ENCODE measurements around the gene PRDM1. TPM values are rescaled to one million over a fixed set of nuclear protein-coding genes. Genes with fewer than 3 reads are reported as not detected.

Gene PRDM1
- total and polyA plus RNA-seq, 2 donors (not counting 1 experiment from before 2014, with no cell fraction given) = 2.8 to 5.4 TPM

DNA sequence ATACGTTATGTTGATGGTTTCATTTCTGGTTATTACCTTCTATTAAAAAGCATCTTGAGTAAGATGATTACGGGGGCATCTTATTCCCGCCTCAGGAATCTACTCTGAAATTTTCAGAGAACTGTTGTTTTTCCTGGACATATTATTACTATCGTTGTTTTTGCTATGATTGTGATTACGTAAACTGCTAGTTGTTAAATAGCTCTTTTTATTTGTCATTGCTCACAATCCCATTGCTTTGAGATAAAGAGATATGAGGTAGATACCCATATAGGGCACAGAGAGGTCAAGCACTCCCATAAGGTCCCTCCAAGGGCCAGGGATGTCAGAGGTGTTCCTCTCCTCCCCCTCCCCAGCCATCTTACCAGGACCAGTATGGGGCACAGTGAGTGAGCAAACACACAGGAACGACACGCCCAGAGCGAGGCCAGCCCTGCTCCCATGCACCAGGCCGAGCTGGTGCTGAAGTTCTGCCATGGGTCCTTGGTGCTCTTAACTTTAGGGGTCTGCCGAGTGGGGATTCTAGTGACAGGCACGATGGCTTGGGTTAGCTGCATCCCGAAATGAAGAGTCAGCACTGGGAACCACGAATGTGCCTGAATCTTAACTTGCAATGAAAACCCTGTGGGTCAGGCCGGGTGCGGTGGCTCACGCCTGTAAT, 49.9 kb downstream of the PRDM1 start:
- Histone ChIP-seq H3K9ac (ENCODE audit: insufficient read depth, low read length) (no peak overlapping the region), H3K79me2 (ENCODE audit: control insufficient read depth, insufficient read depth, low read length) (no peaks in the 10 kb centered on the region), H4K20me1 (ENCODE audit: control insufficient read depth, extremely low read depth, insufficient read depth, low read length) (no peaks in the 10 kb centered on the region), H3K4me2 (ENCODE audit: extremely low read depth, insufficient read depth, low read length) (no peak overlapping the region), H3K9me3 (ENCODE audit: control insufficient read depth, insufficient read depth, low read depth, low read length) (no peaks in the 10 kb centered on the region), H2AFZ (ENCODE audit: low read length) (no peak overlapping the region), H3K27me3 (ENCODE audit: control insufficient read depth, insufficient read depth, low read length) (no peaks in the 10 kb centered on the region), H3K27ac (ENCODE audit: insufficient read depth, low read length) (no peak overlapping the region), H3K4me3 (replicated peaks in 1 of 4; ENCODE audit: control extremely low read depth in 1 of 4, insufficient read depth in 1 of 4, low read depth in 3 of 4, low read length in 4 of 4) (no peak overlapping the region), H3K4me1 (ENCODE audit: control insufficient read depth, extremely low read depth, insufficient read depth, low read length) (no peaks in the 10 kb centered on the region), H3K36me3 (ENCODE audit: control insufficient read depth, insufficient read depth, low read length) (no peaks in the 10 kb centered on the region)
- TF ChIP-seq, protein P1, sequence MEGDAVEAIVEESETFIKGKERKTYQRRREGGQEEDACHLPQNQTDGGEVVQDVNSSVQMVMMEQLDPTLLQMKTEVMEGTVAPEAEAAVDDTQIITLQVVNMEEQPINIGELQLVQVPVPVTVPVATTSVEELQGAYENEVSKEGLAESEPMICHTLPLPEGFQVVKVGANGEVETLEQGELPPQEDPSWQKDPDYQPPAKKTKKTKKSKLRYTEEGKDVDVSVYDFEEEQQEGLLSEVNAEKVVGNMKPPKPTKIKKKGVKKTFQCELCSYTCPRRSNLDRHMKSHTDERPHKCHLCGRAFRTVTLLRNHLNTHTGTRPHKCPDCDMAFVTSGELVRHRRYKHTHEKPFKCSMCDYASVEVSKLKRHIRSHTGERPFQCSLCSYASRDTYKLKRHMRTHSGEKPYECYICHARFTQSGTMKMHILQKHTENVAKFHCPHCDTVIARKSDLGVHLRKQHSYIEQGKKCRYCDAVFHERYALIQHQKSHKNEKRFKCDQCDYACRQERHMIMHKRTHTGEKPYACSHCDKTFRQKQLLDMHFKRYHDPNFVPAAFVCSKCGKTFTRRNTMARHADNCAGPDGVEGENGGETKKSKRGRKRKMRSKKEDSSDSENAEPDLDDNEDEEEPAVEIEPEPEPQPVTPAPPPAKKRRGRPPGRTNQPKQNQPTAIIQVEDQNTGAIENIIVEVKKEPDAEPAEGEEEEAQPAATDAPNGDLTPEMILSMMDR (conservative IDR thresholded peaks at IDR 0.05 in 1 of 2, IDR thresholded peaks at IDR 0.05 in 1 of 2; ENCODE audit: low read depth in 1 of 2, low read length in 2 of 2) = no peak
- no peak for TF ChIP-seq EZH2 (IDR thresholded peaks at IDR 0.05; ENCODE audit: low read length, missing control alignments)
- no peak for DNase-seq (ENCODE audit: low read depth in 2 of 2)

DNA sequence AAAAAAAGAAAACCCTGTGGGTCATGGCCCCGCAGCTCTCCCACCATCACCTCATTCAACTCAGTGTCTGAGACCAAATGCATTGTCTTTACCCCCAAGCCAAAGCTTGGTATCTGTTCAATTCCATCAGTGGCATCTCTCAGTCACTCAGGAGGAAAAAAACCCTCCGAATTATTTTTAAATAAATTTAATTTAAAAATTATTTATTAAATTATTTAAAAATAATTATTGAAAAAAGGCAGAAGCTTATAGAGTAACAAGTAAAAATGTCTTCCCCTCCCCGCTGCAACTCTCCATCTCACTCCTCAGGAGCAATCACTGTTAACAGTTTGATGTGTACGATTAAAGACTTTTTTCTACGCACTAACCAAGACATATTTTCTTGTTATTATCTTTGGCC, 50.7 kb downstream of the PRDM1 start:
- no peak for TF ChIP-seq EZH2 (IDR thresholded peaks at IDR 0.05; ENCODE audit: low read length, missing control alignments)
- no peaks in the 10 kb centered on the region for H4K20me1 ChIP-seq (ENCODE audit: control insufficient read depth, extremely low read depth, insufficient read depth, low read length)
- DNase-seq (ENCODE audit: low read depth in 2 of 2) = no peak
- H3K9me3 ChIP-seq (ENCODE audit: control insufficient read depth, insufficient read depth, low read depth, low read length) = no peaks in the 10 kb centered on the region
- H3K27ac ChIP-seq (ENCODE audit: insufficient read depth, low read length) = no peak overlapping the region
- H3K4me1 ChIP-seq (ENCODE audit: control insufficient read depth, extremely low read depth, insufficient read depth, low read length) = no peaks in the 10 kb centered on the region
- H3K27me3 ChIP-seq (ENCODE audit: control insufficient read depth, insufficient read depth, low read length) = no peaks in the 10 kb centered on the region
- H3K4me3 ChIP-seq (replicated peaks in 1 of 4; ENCODE audit: control extremely low read depth in 1 of 4, insufficient read depth in 1 of 4, low read depth in 3 of 4, low read length in 4 of 4) = no peak overlapping the region
- H3K36me3 ChIP-seq (ENCODE audit: control insufficient read depth, insufficient read depth, low read length) = no peaks in the 10 kb centered on the region
- no peaks in the 10 kb centered on the region for H3K79me2 ChIP-seq (ENCODE audit: control insufficient read depth, insufficient read depth, low read length)
- no peak overlapping the region for H3K4me2 ChIP-seq (ENCODE audit: extremely low read depth, insufficient read depth, low read length)
- no peak overlapping the region for H2AFZ ChIP-seq (ENCODE audit: low read length)
- H3K9ac ChIP-seq (ENCODE audit: insufficient read depth, low read length) = no peak overlapping the region

DNA sequence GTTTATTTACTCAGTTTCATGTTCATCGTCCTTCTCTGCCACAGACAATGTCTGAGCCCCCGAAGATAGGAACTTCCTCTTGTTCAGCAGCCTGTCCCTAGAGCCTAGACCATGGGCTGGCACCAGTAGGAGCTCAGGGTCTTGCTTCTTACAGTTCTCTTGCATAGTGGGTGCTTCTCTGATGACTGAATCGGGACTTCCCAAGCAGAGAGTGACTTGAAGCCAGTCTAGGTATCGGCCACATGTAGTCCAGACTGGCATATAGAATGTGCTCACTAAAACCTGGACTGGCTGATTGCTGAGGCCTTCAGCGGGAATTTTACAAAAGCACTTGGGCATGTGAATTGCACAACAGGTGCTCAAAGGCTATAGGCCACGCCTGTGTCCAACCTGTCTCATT, 52.0 kb downstream of the PRDM1 start:
- TF ChIP-seq, protein P1 (conservative IDR thresholded peaks at IDR 0.05 in 1 of 2, IDR thresholded peaks at IDR 0.05 in 1 of 2; ENCODE audit: low read depth in 1 of 2, low read length in 2 of 2) = no peak
- no peak for TF ChIP-seq EZH2 (IDR thresholded peaks at IDR 0.05; ENCODE audit: low read length, missing control alignments)
- DNase-seq (ENCODE audit: low read depth in 2 of 2) = no peak
- Histone ChIP-seq H3K4me2 (ENCODE audit: extremely low read depth, insufficient read depth, low read length) (no peak overlapping the region), H3K9ac (ENCODE audit: insufficient read depth, low read length) (no peak overlapping the region), H3K79me2 (ENCODE audit: control insufficient read depth, insufficient read depth, low read length) (no peaks in the 10 kb centered on the region), H3K4me3 (replicated peaks in 1 of 4; ENCODE audit: control extremely low read depth in 1 of 4, insufficient read depth in 1 of 4, low read depth in 3 of 4, low read length in 4 of 4) (no peak overlapping the region), H2AFZ (ENCODE audit: low read length) (no peak overlapping the region), H3K27ac (ENCODE audit: insufficient read depth, low read length) (no peak overlapping the region), H3K4me1 (ENCODE audit: control insufficient read depth, extremely low read depth, insufficient read depth, low read length) (no peaks in the 10 kb centered on the region), H4K20me1 (ENCODE audit: control insufficient read depth, extremely low read depth, insufficient read depth, low read length) (no peaks in the 10 kb centered on the region), H3K9me3 (ENCODE audit: control insufficient read depth, insufficient read depth, low read depth, low read length) (no peaks in the 10 kb centered on the region), H3K27me3 (ENCODE audit: control insufficient read depth, insufficient read depth, low read length) (no peaks in the 10 kb centered on the region), H3K36me3 (ENCODE audit: control insufficient read depth, insufficient read depth, low read length) (no peaks in the 10 kb centered on the region)
